Neural cell (in vitro differentiated cells): ENCODE measurements around the gene NOC4L. TPM values are rescaled to one million over a fixed set of nuclear protein-coding genes. Genes with fewer than 3 reads are reported as not detected.
A peak's percentile ranks its signal among the peaks of the same experiment; 100 is the strongest.

ENCODE experiments used
- H2AFZ ChIP-seq: fragments of 200-600, 300-800 bp; sonication (generic), shearing (Covaris generic); 2 replicates; pipeline ENCODE4 v1.6.0; 2014; ENCODE audit warnings: low read depth, mild to moderate bottlenecking, antibody characterized with exemption, low read length, moderate library complexity
- H3F3A ChIP-seq: fragments of 200-600 bp; shearing (Covaris generic); 2 replicates; pipeline ENCODE4 v1.6.1; 2016; ENCODE audit warnings: mild to moderate bottlenecking, moderate library complexity, mixed read lengths, antibody characterized with exemption, low read length; ENCODE audit not compliant: insufficient read depth, poor library complexity, severe bottlenecking
- H3K27ac ChIP-seq: fragments of 200-600, 300-800 bp; sonication (generic), shearing (Covaris generic); 2 replicates; pipeline ENCODE4 v1.5.1; 2014; ENCODE audit warnings: mild to moderate bottlenecking, low read length, moderate library complexity
- H3K27me3 ChIP-seq: fragments of 300-800, 200-600 bp; sonication (generic), shearing (Covaris generic); 2 replicates; pipeline ENCODE4 v1.6.0; 2014; ENCODE audit warnings: mild to moderate bottlenecking, low read depth, low read length, moderate library complexity; ENCODE audit not compliant: insufficient read depth
- H3K36me3 ChIP-seq: fragments of 300-800, 200-600 bp; sonication (generic), shearing (Covaris generic); 2 replicates; pipeline ENCODE4 v1.5.1; 2014; ENCODE audit warnings: mild to moderate bottlenecking, antibody characterized with exemption, low read length, moderate library complexity; ENCODE audit not compliant: insufficient read depth
- H3K4me2 ChIP-seq: fragments of 300-800, 200-600 bp; sonication (generic), shearing (Covaris generic); 2 replicates; pipeline ENCODE4 v1.6.0; 2014; ENCODE audit warnings: mild to moderate bottlenecking, low read length
- H3K4me3 ChIP-seq: fragments of 300-800, 200-600 bp; sonication (generic), shearing (Covaris generic); 2 replicates; pipeline ENCODE4 v1.5.1; 2014; ENCODE audit warnings: mild to moderate bottlenecking, low read length, moderate library complexity
- H3K79me2 ChIP-seq: fragments of 200-600 bp; shearing (Covaris generic); replicated peaks from 2 replicates; pipeline ENCODE4 v1.6.0; 2014; ENCODE audit warnings: mild to moderate bottlenecking, low read length, moderate library complexity; ENCODE audit not compliant: insufficient read depth
- H3K9ac ChIP-seq: fragments of 300-800, 200-600 bp; sonication (generic), shearing (Covaris generic); 2 replicates; pipeline ENCODE4 v1.6.1; 2016; ENCODE audit warnings: mild to moderate bottlenecking, low read length, mixed read lengths
- H3K9me2 ChIP-seq: fragments of 200-600 bp; shearing (Covaris generic); 2 replicates; pipeline ENCODE4 v1.6.1; 2016; ENCODE audit warnings: mild to moderate bottlenecking, low read length, mixed read lengths; ENCODE audit not compliant: insufficient read depth
- H3K9me3 ChIP-seq: fragments of 200-600, 300-800 bp; sonication (generic), shearing (Covaris generic); 2 replicates; pipeline ENCODE4 v1.6.1; 2016; ENCODE audit warnings: mild to moderate bottlenecking, mixed run types, low read length, moderate library complexity, mixed read lengths
- H4K20me1 ChIP-seq: fragments of 200-600 bp; shearing (Covaris generic); 2 replicates; pipeline ENCODE4 v1.6.1; 2016; ENCODE audit warnings: mild to moderate bottlenecking, mixed run types; ENCODE audit not compliant: insufficient read depth
- CTCF ChIP-seq: fragments of 450-650 bp; IDR thresholded peaks from 2 replicates; pipeline ENCODE4 v1.5.1; 2014; ENCODE audit warnings: antibody characterized with exemption, mild to moderate bottlenecking, moderate library complexity; ENCODE audit not compliant: poor library complexity, severe bottlenecking
- EP300 ChIP-seq: fragments of 450-650 bp; conservative IDR thresholded peaks from 2 replicates; pipeline ENCODE4 v1.6.1; 2014; ENCODE audit warnings: antibody characterized with exemption, mild to moderate bottlenecking, moderate library complexity; ENCODE audit not compliant: poor library complexity, severe bottlenecking
- EZH2 ChIP-seq: fragments of 200-600, 300-800 bp; shearing (Covaris generic), sonication (generic); IDR thresholded peaks from 2 replicates; pipeline ENCODE4 v1.6.1; 2014; ENCODE audit warnings: antibody characterized with exemption, low read length, borderline replicate concordance, mild to moderate bottlenecking; ENCODE audit not compliant: insufficient read depth, poor library complexity, severe bottlenecking
- MXI1 ChIP-seq: fragments of 450-650 bp; conservative IDR thresholded peaks from 2 replicates; pipeline ENCODE4 v1.6.1; 2014; ENCODE audit warnings: antibody characterized with exemption, mild to moderate bottlenecking; ENCODE audit not compliant: poor library complexity, severe bottlenecking
- POLR2AphosphoS5 ChIP-seq: IDR thresholded peaks from 2 replicates; pipeline ENCODE4 v1.6.1; 2012
- RAD21 ChIP-seq: fragments of 450-650 bp; conservative IDR thresholded peaks from 2 replicates; pipeline ENCODE4 v1.6.1; 2014; ENCODE audit warnings: antibody characterized with exemption, mild to moderate bottlenecking, moderate library complexity
- REST ChIP-seq: IDR thresholded peaks from 2 replicates; pipeline ENCODE4 v1.6.1; 2012; ENCODE audit warnings: borderline replicate concordance
- SMC3 ChIP-seq: fragments of 450-650 bp; conservative IDR thresholded peaks from 2 replicates; pipeline ENCODE4 v1.6.1; 2014; ENCODE audit warnings: antibody characterized with exemption, mild to moderate bottlenecking, moderate library complexity; ENCODE audit not compliant: poor library complexity
- TAF1 ChIP-seq: IDR thresholded peaks from 2 replicates; pipeline ENCODE4 v1.6.1; 2012; ENCODE audit warnings: low read depth
- polyA plus RNA-seq: library from polyadenylated mRNA; depleted of rRNA; stranded (reverse); fragments of >200 nt; gene quantifications from 2 replicates; pipeline ENCODE4 v1.2.3, GENCODE V29; 2014

NOC4L gene
- polyA plus RNA-seq, 1 donor from 2014 or later, result 26.9 TPM

DNA sequence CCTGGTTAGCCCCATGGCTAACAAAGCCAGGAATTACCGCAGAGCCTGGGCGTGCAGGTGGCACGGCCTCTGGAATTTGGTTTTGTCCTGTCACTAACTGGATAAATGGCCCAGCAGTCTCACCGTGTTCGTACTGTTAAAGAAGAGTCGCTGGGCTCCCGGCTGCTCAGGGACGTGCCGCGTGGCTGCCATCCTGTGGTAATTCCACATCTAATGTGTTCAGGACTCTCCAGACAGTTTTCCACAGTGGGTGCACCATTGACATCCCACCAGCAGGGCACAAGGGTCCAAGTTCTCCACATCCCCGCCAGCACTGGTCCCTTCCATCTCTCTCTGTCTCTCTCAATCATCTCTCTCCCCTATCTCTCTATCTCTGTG lies 19.6 kb downstream of the NOC4L start:
- Histone ChIP-seq H3K4me3 (no peak overlapping the region), H3F3A (no peaks in the 10 kb centered on the region), H3K9me3 (no peaks in the 10 kb centered on the region), H3K27ac (no peak overlapping the region), H3K9ac (no peak overlapping the region), H3K4me2 (no peak overlapping the region), H2AFZ (no peak overlapping the region), H3K79me2 (no peaks in the 10 kb centered on the region), H3K27me3 (no peaks in the 10 kb centered on the region), H3K9me2 (no peaks in the 10 kb centered on the region), H3K36me3 (no peaks in the 10 kb centered on the region), H4K20me1 (no peaks in the 10 kb centered on the region)
- no peak for TF ChIP-seq REST
- no peak for TF ChIP-seq MXI1
- no peak for TF ChIP-seq TAF1
- no peak for TF ChIP-seq RAD21
- TF ChIP-seq EP300, result no peak
- TF ChIP-seq SMC3, result no peak
- peak; percentile 33 for TF ChIP-seq CTCF

- no peak overlapping the region for H3K9ac ChIP-seq
- no peaks in the 10 kb centered on the region for H3K9me2 ChIP-seq
- no peaks in the 10 kb centered on the region for H3F3A ChIP-seq
- no peaks in the 10 kb centered on the region for H3K27me3 ChIP-seq
- TF ChIP-seq RAD21, result no peak
- no peak for TF ChIP-seq MXI1
- TF ChIP-seq TAF1, result no peak
- no peak for TF ChIP-seq SMC3
- no peak for TF ChIP-seq POLR2AphosphoS5
- no peak for TF ChIP-seq EZH2
- TF ChIP-seq CTCF, result no peak
- TF ChIP-seq EP300, result no peak
- TF ChIP-seq REST, result no peak
- H4K20me1 ChIP-seq, result no peaks in the 10 kb centered on the region
- no peak overlapping the region for H3K4me2 ChIP-seq
- H3K9me3 ChIP-seq, result no peaks in the 10 kb centered on the region
- no peak overlapping the region for H3K27ac ChIP-seq
- H3K4me3 ChIP-seq, result no peak overlapping the region
- no peaks in the 10 kb centered on the region for H3K36me3 ChIP-seq
- no peaks in the 10 kb centered on the region for H3K79me2 ChIP-seq
- H2AFZ ChIP-seq, result no peak overlapping the region
These were observed 20.2 kb downstream of the NOC4L start for GRCh38 chr12:132164426-132164825.
